Fibroblast of the aortic adventitia (primary cell): ENCODE measurements around the gene FGA. TPM values are rescaled to one million over a fixed set of nuclear protein-coding genes. Genes with fewer than 3 reads are reported as not detected.

Source experiments
- DNase-seq: peaks from one replicate; pipeline ENCODE4 v3.0.0-alpha.2; 2010; ENCODE audit warnings: low read depth
- H3K4me3 ChIP-seq: 2 replicates; pipeline ENCODE4 v1.5.1; 2011; ENCODE audit warnings: low read depth, mild to moderate bottlenecking, control low read depth, low read length, moderate library complexity
- total RNA-seq: library from RNA; depleted of rRNA; stranded (reverse); fragments of >200 nt; gene quantifications from 2 replicates; pipeline ENCODE4 v1.2.3, GENCODE V29; 2012; ENCODE audit warnings: low replicate concordance
- TF ChIP-seq, protein P1 (sequence below): IDR thresholded peaks from 2 replicates; pipeline ENCODE4 v1.5.1; 2011; ENCODE audit warnings: mild to moderate bottlenecking, low read length, control low read depth, inconsistent platforms; ENCODE audit not compliant: insufficient read depth

The FGA gene
- total RNA-seq, 1 donor: not detected

DNA sequence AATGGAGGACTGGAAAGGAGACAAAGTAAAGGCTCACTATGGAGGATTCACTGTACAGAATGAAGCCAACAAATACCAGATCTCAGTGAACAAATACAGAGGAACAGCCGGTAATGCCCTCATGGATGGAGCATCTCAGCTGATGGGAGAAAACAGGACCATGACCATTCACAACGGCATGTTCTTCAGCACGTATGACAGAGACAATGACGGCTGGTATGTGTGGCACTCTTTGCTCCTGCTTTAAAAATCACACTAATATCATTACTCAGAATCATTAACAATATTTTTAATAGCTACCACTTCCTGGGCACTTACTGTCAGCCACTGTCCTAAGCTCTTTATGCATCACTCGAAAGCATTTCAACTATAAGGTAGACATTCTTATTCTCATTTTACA, 21.0 kb downstream of the FGA start:
- DNase-seq: no peak
- TF ChIP-seq, protein P1, sequence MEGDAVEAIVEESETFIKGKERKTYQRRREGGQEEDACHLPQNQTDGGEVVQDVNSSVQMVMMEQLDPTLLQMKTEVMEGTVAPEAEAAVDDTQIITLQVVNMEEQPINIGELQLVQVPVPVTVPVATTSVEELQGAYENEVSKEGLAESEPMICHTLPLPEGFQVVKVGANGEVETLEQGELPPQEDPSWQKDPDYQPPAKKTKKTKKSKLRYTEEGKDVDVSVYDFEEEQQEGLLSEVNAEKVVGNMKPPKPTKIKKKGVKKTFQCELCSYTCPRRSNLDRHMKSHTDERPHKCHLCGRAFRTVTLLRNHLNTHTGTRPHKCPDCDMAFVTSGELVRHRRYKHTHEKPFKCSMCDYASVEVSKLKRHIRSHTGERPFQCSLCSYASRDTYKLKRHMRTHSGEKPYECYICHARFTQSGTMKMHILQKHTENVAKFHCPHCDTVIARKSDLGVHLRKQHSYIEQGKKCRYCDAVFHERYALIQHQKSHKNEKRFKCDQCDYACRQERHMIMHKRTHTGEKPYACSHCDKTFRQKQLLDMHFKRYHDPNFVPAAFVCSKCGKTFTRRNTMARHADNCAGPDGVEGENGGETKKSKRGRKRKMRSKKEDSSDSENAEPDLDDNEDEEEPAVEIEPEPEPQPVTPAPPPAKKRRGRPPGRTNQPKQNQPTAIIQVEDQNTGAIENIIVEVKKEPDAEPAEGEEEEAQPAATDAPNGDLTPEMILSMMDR: no peak
- H3K4me3 ChIP-seq: no peak overlapping the region

DNA sequence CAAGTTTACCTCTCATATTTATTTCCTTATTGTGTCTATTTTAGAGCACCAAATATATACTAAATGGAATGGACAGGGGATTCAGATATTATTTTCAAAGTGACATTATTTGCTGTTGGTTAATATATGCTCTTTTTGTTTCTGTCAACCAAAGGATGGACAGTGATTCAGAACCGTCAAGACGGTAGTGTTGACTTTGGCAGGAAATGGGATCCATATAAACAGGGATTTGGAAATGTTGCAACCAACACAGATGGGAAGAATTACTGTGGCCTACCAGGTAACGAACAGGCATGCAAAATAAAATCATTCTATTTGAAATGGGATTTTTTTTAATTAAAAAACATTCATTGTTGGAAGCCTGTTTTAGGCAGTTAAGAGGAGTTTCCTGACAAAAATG, 21.5 kb downstream of the FGA start:
- TF ChIP-seq, protein P1: no peak
- no peak overlapping the region for H3K4me3 ChIP-seq
- no peak for DNase-seq

- no peak for DNase-seq
- TF ChIP-seq, protein P1: no peak
- H3K4me3 ChIP-seq: no peak overlapping the region
These were observed 23.8 kb downstream of the FGA start for GRCh38 chr4:154566639-154567204.

- TF ChIP-seq, protein P1: no peak
- H3K4me3 ChIP-seq: no peak overlapping the region
- no peak for DNase-seq
These were observed 24.8 kb downstream of the FGA start for GRCh38 chr4:154565704-154566103.

GRCh38 chr4:154564311-154564710, 26.2 kb downstream of the FGA start:
- H3K4me3 ChIP-seq: no peak overlapping the region
- DNase-seq: no peak
- TF ChIP-seq, protein P1: no peak

DNA sequence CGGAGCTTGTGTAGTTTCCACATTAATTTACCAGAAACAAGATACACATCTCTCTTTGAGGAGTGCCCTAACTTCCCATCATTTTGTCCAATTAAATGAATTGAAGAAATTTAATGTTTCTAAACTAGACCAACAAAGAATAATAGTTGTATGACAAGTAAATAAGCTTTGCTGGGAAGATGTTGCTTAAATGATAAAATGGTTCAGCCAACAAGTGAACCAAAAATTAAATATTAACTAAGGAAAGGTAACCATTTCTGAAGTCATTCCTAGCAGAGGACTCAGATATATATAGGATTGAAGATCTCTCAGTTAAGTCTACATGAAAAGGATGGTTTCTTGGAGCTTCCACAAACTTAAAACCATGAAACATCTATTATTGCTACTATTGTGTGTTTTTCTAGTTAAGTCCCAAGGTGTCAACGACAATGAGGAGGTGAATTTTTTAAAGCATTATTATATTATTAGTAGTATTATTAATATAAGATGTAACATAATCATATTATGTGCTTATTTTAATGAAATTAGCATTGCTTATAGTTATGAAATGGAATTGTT, 27.8 kb downstream of the FGA start, which contains the start of gene FGB:
Gene FGB, plus strand, starts transcription at position 315 of the 558 bp plus-strand sequence. Its CDS starts 8 bp downstream, at position 323.
- H3K4me3 ChIP-seq: no peak within 1 kb of the TSS
- TF ChIP-seq, protein P1: no peak
- no peak for DNase-seq
